Neural cell (in vitro differentiated cells): ENCODE data around the gene SNX13. TPM values are rescaled to one million over a fixed set of nuclear protein-coding genes. Genes with fewer than 3 reads are reported as not detected.
"Not testable (repeated sequence)": the region's sequence is repeated elsewhere in the genome, so short reads cannot be mapped to it uniquely, and the experiment has no call there.

Experiments used
- H2AFZ ChIP-seq: fragments of 200-600, 300-800 bp; sonication (generic), shearing (Covaris generic); 2 replicates; pipeline ENCODE4 v1.6.0; 2014; ENCODE audit warnings: low read depth, mild to moderate bottlenecking, antibody characterized with exemption, low read length, moderate library complexity
- H3F3A ChIP-seq: fragments of 200-600 bp; shearing (Covaris generic); 2 replicates; pipeline ENCODE4 v1.6.1; 2016; ENCODE audit warnings: mild to moderate bottlenecking, moderate library complexity, mixed read lengths, antibody characterized with exemption, low read length; ENCODE audit not compliant: insufficient read depth, poor library complexity, severe bottlenecking
- H3K27ac ChIP-seq: fragments of 200-600, 300-800 bp; sonication (generic), shearing (Covaris generic); 2 replicates; pipeline ENCODE4 v1.5.1; 2014; ENCODE audit warnings: mild to moderate bottlenecking, low read length, moderate library complexity
- H3K27me3 ChIP-seq: fragments of 300-800, 200-600 bp; sonication (generic), shearing (Covaris generic); 2 replicates; pipeline ENCODE4 v1.6.0; 2014; ENCODE audit warnings: mild to moderate bottlenecking, low read depth, low read length, moderate library complexity; ENCODE audit not compliant: insufficient read depth
- H3K36me3 ChIP-seq: fragments of 300-800, 200-600 bp; sonication (generic), shearing (Covaris generic); 2 replicates; pipeline ENCODE4 v1.5.1; 2014; ENCODE audit warnings: mild to moderate bottlenecking, antibody characterized with exemption, low read length, moderate library complexity; ENCODE audit not compliant: insufficient read depth
- H3K4me2 ChIP-seq: fragments of 300-800, 200-600 bp; sonication (generic), shearing (Covaris generic); 2 replicates; pipeline ENCODE4 v1.6.0; 2014; ENCODE audit warnings: mild to moderate bottlenecking, low read length
- H3K4me3 ChIP-seq: fragments of 300-800, 200-600 bp; sonication (generic), shearing (Covaris generic); 2 replicates; pipeline ENCODE4 v1.5.1; 2014; ENCODE audit warnings: mild to moderate bottlenecking, low read length, moderate library complexity
- H3K79me2 ChIP-seq: fragments of 200-600 bp; shearing (Covaris generic); replicated peaks from 2 replicates; pipeline ENCODE4 v1.6.0; 2014; ENCODE audit warnings: mild to moderate bottlenecking, low read length, moderate library complexity; ENCODE audit not compliant: insufficient read depth
- H3K9ac ChIP-seq: fragments of 300-800, 200-600 bp; sonication (generic), shearing (Covaris generic); 2 replicates; pipeline ENCODE4 v1.6.1; 2016; ENCODE audit warnings: mild to moderate bottlenecking, low read length, mixed read lengths
- H3K9me2 ChIP-seq: fragments of 200-600 bp; shearing (Covaris generic); 2 replicates; pipeline ENCODE4 v1.6.1; 2016; ENCODE audit warnings: mild to moderate bottlenecking, low read length, mixed read lengths; ENCODE audit not compliant: insufficient read depth
- H3K9me3 ChIP-seq: fragments of 200-600, 300-800 bp; sonication (generic), shearing (Covaris generic); 2 replicates; pipeline ENCODE4 v1.6.1; 2016; ENCODE audit warnings: mild to moderate bottlenecking, mixed run types, low read length, moderate library complexity, mixed read lengths
- H4K20me1 ChIP-seq: fragments of 200-600 bp; shearing (Covaris generic); 2 replicates; pipeline ENCODE4 v1.6.1; 2016; ENCODE audit warnings: mild to moderate bottlenecking, mixed run types; ENCODE audit not compliant: insufficient read depth
- CTCF ChIP-seq: fragments of 450-650 bp; IDR thresholded peaks from 2 replicates; pipeline ENCODE4 v1.5.1; 2014; ENCODE audit warnings: antibody characterized with exemption, mild to moderate bottlenecking, moderate library complexity; ENCODE audit not compliant: poor library complexity, severe bottlenecking
- EP300 ChIP-seq: fragments of 450-650 bp; conservative IDR thresholded peaks from 2 replicates; pipeline ENCODE4 v1.6.1; 2014; ENCODE audit warnings: antibody characterized with exemption, mild to moderate bottlenecking, moderate library complexity; ENCODE audit not compliant: poor library complexity, severe bottlenecking
- EZH2 ChIP-seq: fragments of 200-600, 300-800 bp; shearing (Covaris generic), sonication (generic); IDR thresholded peaks from 2 replicates; pipeline ENCODE4 v1.6.1; 2014; ENCODE audit warnings: antibody characterized with exemption, low read length, borderline replicate concordance, mild to moderate bottlenecking; ENCODE audit not compliant: insufficient read depth, poor library complexity, severe bottlenecking
- MXI1 ChIP-seq: fragments of 450-650 bp; conservative IDR thresholded peaks from 2 replicates; pipeline ENCODE4 v1.6.1; 2014; ENCODE audit warnings: antibody characterized with exemption, mild to moderate bottlenecking; ENCODE audit not compliant: poor library complexity, severe bottlenecking
- POLR2AphosphoS5 ChIP-seq: IDR thresholded peaks from 2 replicates; pipeline ENCODE4 v1.6.1; 2012
- RAD21 ChIP-seq: fragments of 450-650 bp; conservative IDR thresholded peaks from 2 replicates; pipeline ENCODE4 v1.6.1; 2014; ENCODE audit warnings: antibody characterized with exemption, mild to moderate bottlenecking, moderate library complexity
- REST ChIP-seq: IDR thresholded peaks from 2 replicates; pipeline ENCODE4 v1.6.1; 2012; ENCODE audit warnings: borderline replicate concordance
- SMC3 ChIP-seq: fragments of 450-650 bp; conservative IDR thresholded peaks from 2 replicates; pipeline ENCODE4 v1.6.1; 2014; ENCODE audit warnings: antibody characterized with exemption, mild to moderate bottlenecking, moderate library complexity; ENCODE audit not compliant: poor library complexity
- TAF1 ChIP-seq: IDR thresholded peaks from 2 replicates; pipeline ENCODE4 v1.6.1; 2012; ENCODE audit warnings: low read depth
- polyA plus RNA-seq: library from polyadenylated mRNA; depleted of rRNA; stranded (reverse); fragments of >200 nt; gene quantifications from 2 replicates; pipeline ENCODE4 v1.2.3, GENCODE V29; 2014

The SNX13 gene
- polyA plus RNA-seq, 1 donor from 2014 or later, result 50.6 TPM

GRCh38 chr7:17814058-17814457 is 126.2 kb downstream of the SNX13 start:
- Histone ChIP-seq H3F3A (no peaks in the 10 kb centered on the region), H3K4me3 (no peak overlapping the region), H3K27me3 (no peaks in the 10 kb centered on the region), H3K4me2 (no peak overlapping the region), H2AFZ (no peak overlapping the region), H3K79me2 (no peaks in the 10 kb centered on the region), H4K20me1 (no peaks in the 10 kb centered on the region), H3K9me3 (no peaks in the 10 kb centered on the region), H3K36me3 (peaks cover 4% of the 10 kb centered on the region), H3K27ac (no peak overlapping the region), H3K9ac (no peak overlapping the region), H3K9me2 (no peaks in the 10 kb centered on the region)
- TF ChIP-seq SMC3, result no peak
- no peak for TF ChIP-seq EZH2
- TF ChIP-seq POLR2AphosphoS5, result no peak
- no peak for TF ChIP-seq MXI1
- TF ChIP-seq EP300, result no peak
- no peak for TF ChIP-seq CTCF

- not testable (repeated sequence) for H3K9ac ChIP-seq, H3K36me3 ChIP-seq, H3F3A ChIP-seq, H3K9me2 ChIP-seq, H3K4me3 ChIP-seq, H3K4me2 ChIP-seq, H3K9me3 ChIP-seq, H2AFZ ChIP-seq, H3K79me2 ChIP-seq, H3K27ac ChIP-seq, H3K27me3 ChIP-seq, H4K20me1 ChIP-seq
Measured at GRCh38 chr7:17809215-17809614, 131.1 kb downstream of the SNX13 start.

GRCh38 chr7:17807242-17807641 is 133.1 kb downstream of the SNX13 start:
- Histone ChIP-seq H3K79me2 (no peaks in the 10 kb centered on the region), H3K9ac (no peak overlapping the region), H3F3A (no peaks in the 10 kb centered on the region), H3K9me2 (no peaks in the 10 kb centered on the region), H3K27me3 (no peaks in the 10 kb centered on the region), H2AFZ (no peak overlapping the region), H3K4me3 (no peak overlapping the region), H3K36me3 (no peaks in the 10 kb centered on the region), H3K4me2 (no peak overlapping the region), H4K20me1 (no peaks in the 10 kb centered on the region), H3K9me3 (no peaks in the 10 kb centered on the region), H3K27ac (no peak overlapping the region)
- no peak for TF ChIP-seq POLR2AphosphoS5
- no peak for TF ChIP-seq SMC3
- no peak for TF ChIP-seq EP300
- no peak for TF ChIP-seq MXI1
- no peak for TF ChIP-seq TAF1
- TF ChIP-seq EZH2, result no peak
- no peak for TF ChIP-seq REST
- no peak for TF ChIP-seq CTCF
- no peak for TF ChIP-seq RAD21
